ENCODE results near the gene GP1BB.

The GP1BB gene

DNA sequence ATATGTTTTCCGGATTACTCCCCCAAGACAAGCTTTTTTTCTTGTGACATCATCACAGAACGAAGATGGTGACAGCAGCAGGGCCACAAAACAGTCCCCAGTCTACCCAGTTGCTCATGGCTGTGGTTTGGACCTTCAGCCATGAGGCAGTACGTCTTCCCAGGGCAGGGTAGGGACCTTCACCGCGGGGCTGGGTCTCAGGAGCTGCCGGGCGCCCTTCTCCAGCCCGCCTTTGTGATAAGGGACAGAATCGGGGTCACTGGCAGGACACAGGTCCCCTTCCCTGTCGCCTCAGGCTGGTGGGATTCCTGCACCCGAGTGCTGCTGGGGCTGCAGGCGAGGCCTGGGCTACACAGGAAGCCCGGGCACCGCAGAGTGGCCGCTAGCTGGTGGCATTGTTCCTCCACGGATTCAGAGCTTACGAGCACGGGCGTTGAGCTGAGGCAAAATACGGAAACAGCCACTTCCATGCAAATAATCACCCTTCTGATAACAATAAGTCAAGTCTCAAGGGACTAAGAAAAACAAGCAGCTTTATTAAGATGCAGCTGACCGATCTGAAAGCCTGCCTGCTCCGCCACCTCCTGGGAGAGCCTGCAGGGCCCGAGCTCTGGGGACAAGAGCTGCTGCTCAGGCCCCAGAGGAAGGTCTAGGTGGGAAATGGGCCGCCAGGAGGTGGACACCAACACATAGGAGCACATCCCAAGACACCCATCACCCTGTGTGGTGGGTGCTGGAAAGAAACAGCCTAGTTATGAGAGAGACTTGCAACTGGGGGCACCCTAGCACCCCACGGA, 49.5 kb downstream of the GP1BB start:
- no peaks in the 10 kb centered on the region for H3K27me3 ChIP-seq (ENCODE audit: insufficient read depth, low read length, poor library complexity, severe bottlenecking)
- H3K9ac ChIP-seq (ENCODE audit: low read depth, low read length, poor library complexity, severe bottlenecking): no peak overlapping the region
- H4K20me1 ChIP-seq (ENCODE audit: insufficient read depth, low read length, poor library complexity, severe bottlenecking): no peaks in the 10 kb centered on the region
- no peaks in the 10 kb centered on the region for H3K4me1 ChIP-seq (ENCODE audit: insufficient read depth, low read length, poor library complexity, severe bottlenecking)
- TF ChIP-seq EZH2phosphoT487 (IDR thresholded peaks at IDR 0.05; ENCODE audit: borderline replicate concordance): no peak
- TF ChIP-seq, protein P1, sequence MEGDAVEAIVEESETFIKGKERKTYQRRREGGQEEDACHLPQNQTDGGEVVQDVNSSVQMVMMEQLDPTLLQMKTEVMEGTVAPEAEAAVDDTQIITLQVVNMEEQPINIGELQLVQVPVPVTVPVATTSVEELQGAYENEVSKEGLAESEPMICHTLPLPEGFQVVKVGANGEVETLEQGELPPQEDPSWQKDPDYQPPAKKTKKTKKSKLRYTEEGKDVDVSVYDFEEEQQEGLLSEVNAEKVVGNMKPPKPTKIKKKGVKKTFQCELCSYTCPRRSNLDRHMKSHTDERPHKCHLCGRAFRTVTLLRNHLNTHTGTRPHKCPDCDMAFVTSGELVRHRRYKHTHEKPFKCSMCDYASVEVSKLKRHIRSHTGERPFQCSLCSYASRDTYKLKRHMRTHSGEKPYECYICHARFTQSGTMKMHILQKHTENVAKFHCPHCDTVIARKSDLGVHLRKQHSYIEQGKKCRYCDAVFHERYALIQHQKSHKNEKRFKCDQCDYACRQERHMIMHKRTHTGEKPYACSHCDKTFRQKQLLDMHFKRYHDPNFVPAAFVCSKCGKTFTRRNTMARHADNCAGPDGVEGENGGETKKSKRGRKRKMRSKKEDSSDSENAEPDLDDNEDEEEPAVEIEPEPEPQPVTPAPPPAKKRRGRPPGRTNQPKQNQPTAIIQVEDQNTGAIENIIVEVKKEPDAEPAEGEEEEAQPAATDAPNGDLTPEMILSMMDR (conservative IDR thresholded peaks at IDR 0.05; ENCODE audit: low read length): no peak
- H3K9me3 ChIP-seq (ENCODE audit: insufficient read depth, low read depth, low read length): no peaks in the 10 kb centered on the region
- no peak overlapping the region for H2AFZ ChIP-seq (ENCODE audit: low read length)
- no peak overlapping the region for H3K4me3 ChIP-seq (ENCODE audit: low read length, poor library complexity, severe bottlenecking)
- H3F3A ChIP-seq (ENCODE audit: low read depth): no peaks in the 10 kb centered on the region
- H3K4me2 ChIP-seq (ENCODE audit: low read depth, low read length, poor library complexity, severe bottlenecking): no peak overlapping the region
- no peaks in the 10 kb centered on the region for H3K36me3 ChIP-seq (ENCODE audit: insufficient read depth, low read length)
- peaks cover 17% of the 10 kb centered on the region; the same call in 1 of the 2 replicates for H3K79me2 ChIP-seq (ENCODE audit: insufficient read depth, low read length)
- H3K9me2 ChIP-seq (replicated peaks; ENCODE audit: low read depth, low read length): no peaks in the 10 kb centered on the region

DNA sequence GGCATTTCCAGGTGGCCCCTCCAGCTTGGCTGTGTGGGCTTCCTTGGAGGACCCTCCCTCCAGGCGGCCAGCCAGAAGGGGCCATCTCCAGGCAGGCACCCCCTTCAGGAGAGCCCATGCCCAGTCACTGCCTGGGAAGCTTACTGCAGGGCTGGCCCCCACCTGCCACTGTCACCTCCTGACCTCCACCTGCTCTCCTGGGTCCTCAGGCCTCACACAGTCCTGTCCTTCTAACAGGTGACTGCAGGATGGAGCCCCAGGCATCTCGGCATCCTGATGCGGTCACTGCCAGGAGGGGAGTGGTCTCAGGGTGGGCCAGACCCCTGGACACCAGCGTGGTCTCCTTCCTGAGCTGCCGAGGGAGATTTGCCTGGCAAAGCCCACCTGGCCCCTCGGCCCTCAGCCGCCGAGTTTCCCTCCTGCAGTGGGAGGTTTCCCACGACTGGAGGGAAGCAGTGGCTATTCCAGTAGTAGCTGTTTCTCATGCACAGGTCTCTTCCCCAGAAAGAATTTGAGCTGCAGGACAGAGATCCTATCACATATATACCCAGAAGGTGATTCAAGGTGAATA, 50.2 kb downstream of the GP1BB start:
- no peak overlapping the region for H2AFZ ChIP-seq (ENCODE audit: low read length)

More for the DNA sequence above, 50.2 kb downstream of the GP1BB start:
- Histone ChIP-seq H3K9ac (ENCODE audit: low read depth, low read length, poor library complexity, severe bottlenecking) (no peak overlapping the region), H3K27me3 (ENCODE audit: insufficient read depth, low read length, poor library complexity, severe bottlenecking) (no peaks in the 10 kb centered on the region), H3F3A (ENCODE audit: low read depth) (no peaks in the 10 kb centered on the region), H3K9me2 (replicated peaks; ENCODE audit: low read depth, low read length) (no peaks in the 10 kb centered on the region), H3K4me3 (ENCODE audit: low read length, poor library complexity, severe bottlenecking) (no peak overlapping the region), H3K79me2 (ENCODE audit: insufficient read depth, low read length) (peaks cover 11% of the 10 kb centered on the region; the same call in 1 of the 2 replicates), H3K4me1 (ENCODE audit: insufficient read depth, low read length, poor library complexity, severe bottlenecking) (no peaks in the 10 kb centered on the region), H3K36me3 (ENCODE audit: insufficient read depth, low read length) (no peaks in the 10 kb centered on the region), H3K9me3 (ENCODE audit: insufficient read depth, low read depth, low read length) (no peaks in the 10 kb centered on the region), H3K4me2 (ENCODE audit: low read depth, low read length, poor library complexity, severe bottlenecking) (no peak overlapping the region), H4K20me1 (ENCODE audit: insufficient read depth, low read length, poor library complexity, severe bottlenecking) (no peaks in the 10 kb centered on the region)
- no peak for TF ChIP-seq EZH2phosphoT487 (IDR thresholded peaks at IDR 0.05; ENCODE audit: borderline replicate concordance)
- TF ChIP-seq, protein P1 (conservative IDR thresholded peaks at IDR 0.05; ENCODE audit: low read length): no peak
